ENCODE results near the gene NAV3.
"Not testable (repeated sequence)": the region's sequence is repeated elsewhere in the genome, so short reads cannot be mapped to it uniquely, and the experiment has no call there.

The NAV3 gene

GRCh38 chr12:78198896-78199295 lies 368.2 kb downstream of the NAV3 start:
- DNase-seq, result no peak

- DNase-seq, result no peak
Observed at GRCh38 chr12:78199926-78200325, 369.2 kb downstream of the NAV3 start.

GRCh38 chr12:78204926-78205325 lies 374.2 kb downstream of the NAV3 start:
- no peak for DNase-seq

- no peak for DNase-seq
Observed at GRCh38 chr12:78208092-78208491, 377.4 kb downstream of the NAV3 start.

DNA sequence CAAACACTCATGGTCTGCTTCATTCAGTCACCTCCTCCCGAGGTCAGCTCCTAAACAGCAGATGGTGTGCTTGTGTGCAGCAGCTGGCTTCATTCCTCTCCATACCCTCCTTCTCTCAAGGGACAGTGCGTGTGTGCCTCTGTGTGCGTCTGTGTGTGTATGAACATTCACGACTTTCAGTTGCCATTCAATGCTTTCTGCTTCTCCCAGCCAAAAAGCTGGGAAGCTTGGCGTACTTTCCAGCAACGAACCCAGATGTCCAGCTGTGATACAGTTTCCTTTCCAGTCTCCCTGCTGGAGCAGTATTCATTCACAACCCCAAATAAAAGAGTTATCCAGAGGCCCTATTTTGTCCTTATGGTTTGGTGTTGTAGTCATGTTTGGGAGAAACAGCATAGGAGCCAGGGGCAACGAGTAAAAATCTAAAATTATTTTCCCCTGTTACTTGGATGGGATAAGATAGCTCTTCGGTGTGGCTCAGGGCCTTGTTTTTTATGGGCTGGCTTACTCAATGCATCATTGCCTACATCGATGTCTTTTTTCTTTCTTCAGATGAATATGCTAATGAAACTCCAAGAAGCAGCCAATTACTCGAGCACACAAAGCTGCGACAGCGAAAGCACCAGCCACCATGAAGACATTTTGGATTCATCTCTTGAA lies 379.3 kb downstream of the NAV3 start:
- no peak for DNase-seq

DNA sequence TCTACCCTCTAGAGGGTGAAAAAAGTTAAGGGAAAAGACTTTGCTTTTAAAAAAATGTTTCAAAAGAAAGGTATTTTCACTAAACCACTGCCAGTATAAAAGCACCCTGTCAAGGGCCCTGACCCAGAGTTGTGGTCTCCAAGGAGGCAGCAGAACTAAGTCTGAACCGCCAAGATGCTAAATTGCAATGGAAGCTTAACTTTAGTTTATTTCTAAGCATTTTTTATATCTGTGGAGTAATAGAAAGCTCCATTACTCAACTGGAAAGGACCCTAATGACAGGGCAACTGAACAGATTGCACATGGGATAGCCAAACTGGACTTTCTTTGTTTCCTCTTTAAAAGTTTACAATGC lies 379.8 kb downstream of the NAV3 start:
- no peak for DNase-seq

- peak; percentile 36 for DNase-seq
Observed at GRCh38 chr12:78210894-78211302, 380.2 kb downstream of the NAV3 start.

DNA sequence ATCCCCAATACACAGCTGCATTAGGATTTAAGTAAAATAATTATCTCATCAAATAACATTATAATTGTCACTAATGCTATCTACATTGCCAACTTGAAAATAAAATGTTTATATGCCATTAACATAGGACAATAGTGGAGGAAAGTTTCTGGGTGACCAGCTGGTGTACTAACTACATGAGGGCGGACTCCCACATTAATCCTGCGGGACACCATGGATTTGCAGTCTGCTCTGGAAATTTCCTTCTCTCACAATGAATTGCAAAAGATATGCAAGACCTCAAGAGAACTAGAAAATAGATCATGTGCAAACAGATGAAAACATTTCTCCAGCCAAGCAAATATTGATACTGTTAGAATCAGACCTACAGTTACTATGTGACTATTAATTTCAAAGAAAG lies 390.1 kb downstream of the NAV3 start:
- no peak for DNase-seq

GRCh38 chr12:78224154-78224553 lies 393.5 kb downstream of the NAV3 start:
- no peak for DNase-seq

DNA sequence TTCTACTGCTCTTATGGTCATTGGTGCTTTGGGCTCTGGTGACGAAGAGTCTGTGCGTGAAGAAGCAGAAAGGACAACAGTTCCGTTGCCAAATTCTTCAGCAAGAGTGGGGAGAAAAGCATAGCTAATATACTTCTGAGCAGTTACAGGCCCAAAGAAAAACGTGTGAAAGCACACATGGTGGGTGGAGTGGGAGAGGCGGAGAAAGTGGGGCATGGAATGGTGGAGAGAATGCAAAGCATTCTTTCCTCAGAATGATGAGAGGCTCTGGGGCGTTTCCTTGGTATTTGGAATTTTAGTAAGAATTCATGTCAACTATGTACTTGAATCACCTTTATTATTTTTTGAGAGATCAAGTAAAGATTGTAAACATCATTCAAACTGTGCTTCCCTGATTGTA lies 396.1 kb downstream of the NAV3 start:
- DNase-seq, result no peak

- peak; percentile 41 for DNase-seq
Observed at GRCh38 chr12:78229591-78230101, 399.0 kb downstream of the NAV3 start.

DNA sequence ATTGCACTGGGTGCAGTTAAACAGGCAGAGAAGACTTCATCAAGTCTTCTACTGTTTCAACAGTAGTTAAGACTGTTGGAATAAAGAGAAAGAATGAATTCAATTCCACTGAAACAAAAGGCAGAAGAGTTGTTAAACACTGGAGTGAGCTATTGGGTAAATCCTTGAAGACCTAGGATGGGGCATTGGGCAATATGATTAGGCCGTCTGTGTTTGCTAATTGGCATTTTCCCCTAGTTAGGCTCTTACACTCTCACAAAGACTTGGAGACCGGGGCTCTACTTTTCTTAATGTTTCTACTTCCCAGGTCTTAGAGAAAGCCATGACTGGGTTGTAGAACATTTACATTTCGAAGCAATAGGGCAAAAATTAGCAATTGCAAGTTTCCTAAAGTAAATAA lies 402.1 kb downstream of the NAV3 start:
- no peak for DNase-seq

- DNase-seq, result no peak
Observed at GRCh38 chr12:78236264-78236663, 405.6 kb downstream of the NAV3 start.

- no peak for DNase-seq
Observed at GRCh38 chr12:78239544-78239943, 408.9 kb downstream of the NAV3 start.

DNA sequence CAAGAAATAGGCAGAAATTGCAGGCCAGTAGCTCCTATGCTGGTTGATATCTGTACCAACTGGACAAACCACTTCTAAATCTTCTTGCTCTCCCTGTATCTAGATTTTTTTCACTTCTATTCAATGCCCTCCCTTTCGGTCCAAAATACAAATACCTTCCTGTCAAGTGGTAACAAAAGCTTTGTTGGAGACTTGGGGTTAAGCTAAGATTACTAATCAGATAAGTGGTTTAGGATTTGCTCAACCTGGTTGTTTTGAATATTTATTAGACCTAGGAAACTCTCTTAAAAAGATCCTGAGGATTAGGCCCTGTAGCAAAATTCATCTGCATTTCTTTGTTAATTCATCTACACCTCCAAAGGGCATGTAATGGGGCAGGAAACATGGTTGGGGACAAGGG lies 410.1 kb downstream of the NAV3 start:
- DNase-seq, result no peak

DNA sequence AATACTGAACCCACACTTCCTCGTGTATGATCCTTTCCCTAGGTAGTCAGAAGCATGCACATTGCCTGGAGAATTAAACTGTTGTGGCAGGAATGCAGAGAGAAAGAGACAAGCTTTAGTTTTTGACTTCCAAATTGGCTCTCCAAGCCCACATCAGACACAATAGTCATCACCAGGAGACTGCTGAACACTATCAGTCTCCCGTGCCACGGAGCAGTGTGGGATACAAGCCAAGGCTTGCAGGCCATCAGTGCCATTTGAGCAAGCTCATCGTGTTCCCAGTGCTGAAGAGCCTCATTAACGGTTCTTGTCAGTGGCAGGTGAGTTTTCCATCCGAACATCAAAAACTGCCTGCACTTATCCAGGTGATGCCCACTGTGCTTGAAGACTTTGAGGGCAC lies 410.8 kb downstream of the NAV3 start:
- peak; percentile 97 for DNase-seq

GRCh38 chr12:78244916-78245507 lies 414.3 kb downstream of the NAV3 start:
- DNase-seq, result peak; percentile 49

- DNase-seq, result no peak
Observed at GRCh38 chr12:78248321-78248720, 417.6 kb downstream of the NAV3 start.

DNA sequence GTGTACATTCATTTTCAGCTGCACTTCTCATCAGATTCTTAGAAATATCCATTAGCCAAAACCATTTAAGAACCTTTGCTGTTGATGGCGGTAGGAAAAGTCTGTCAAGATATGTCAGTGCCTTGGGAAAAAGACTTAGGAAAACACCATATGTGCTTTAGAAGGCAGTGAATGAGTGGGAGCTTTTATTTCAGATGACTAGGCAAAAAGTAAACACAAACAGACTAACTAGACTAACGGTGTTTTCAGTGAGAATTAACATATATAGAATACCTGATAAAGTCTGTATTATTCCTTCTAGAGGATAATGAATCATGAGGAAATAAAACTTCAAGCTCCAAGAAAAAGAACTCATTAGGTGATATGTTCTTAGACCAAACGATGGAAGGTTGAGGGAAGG lies 418.9 kb downstream of the NAV3 start:
- DNase-seq, result no peak

DNA sequence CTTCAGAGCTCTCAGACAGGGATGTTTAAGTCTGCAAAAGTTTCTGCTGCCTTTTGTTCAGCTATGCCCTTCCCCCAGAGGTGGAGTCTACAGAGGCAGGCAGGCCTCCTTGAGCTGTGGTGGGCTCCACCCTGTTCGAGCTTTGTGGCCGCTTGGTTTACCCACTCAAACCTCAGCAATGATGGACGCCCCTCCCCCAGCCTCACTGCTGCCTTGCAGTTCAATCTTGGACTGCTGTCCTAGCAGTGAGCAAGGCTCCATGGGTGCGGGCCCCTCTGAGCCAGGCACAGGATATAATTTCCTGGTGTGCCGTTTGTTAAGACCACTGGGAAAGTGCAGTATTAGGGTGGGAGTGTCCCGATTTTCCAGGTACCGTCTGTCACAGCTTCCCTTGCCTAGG lies 427.0 kb downstream of the NAV3 start:
- DNase-seq, result not testable (repeated sequence)

DNA sequence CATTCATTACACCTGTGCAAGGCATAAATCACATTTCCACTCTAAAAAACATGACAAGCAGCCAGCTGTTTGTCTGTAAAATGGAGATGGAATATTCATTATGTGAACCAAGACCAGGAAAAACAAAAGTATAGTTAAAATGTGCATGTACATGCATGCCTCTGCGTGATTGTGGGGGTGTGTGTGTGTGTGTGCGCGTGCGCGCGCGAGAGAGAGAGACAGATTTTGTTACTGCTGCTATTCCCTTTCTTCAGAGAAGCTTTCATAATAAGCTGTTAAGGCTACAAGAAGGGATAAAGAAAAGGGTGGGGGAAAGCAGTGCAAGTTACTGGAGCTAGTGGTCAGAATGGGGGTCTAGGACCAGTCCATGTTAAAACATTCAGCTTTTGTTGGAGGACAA lies 430.3 kb downstream of the NAV3 start:
- no peak for DNase-seq

DNA sequence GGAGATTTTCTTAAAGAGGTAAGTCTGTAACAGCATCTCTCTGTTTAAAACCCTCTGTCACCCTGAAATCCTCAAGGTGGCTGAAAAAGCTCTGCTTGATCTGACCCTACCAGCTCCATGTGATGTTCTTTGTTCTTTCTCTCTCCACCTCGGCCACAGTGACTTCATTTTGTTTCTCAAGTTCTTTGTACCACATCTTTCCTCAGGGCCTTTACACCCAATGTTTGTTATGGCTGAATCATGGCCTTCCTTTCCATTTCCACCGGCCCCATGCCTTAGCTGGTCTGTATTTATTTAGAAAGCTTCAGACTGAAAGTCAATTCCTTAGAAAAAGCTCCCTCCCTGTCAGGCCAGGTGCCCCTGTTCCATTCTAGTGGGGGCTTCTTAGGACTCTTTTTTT lies 431.2 kb downstream of the NAV3 start:
- DNase-seq, result no peak

Data from NCI-H1105 treated with DMSO at 0.1 percent for 48 hours (cell line).